ENCODE results near the gene ANKMY1.

Gene ANKMY1

GRCh38 chr2:240520974-240521350 is 36.8 kb downstream of the ANKMY1 start:
- no peak for DNase-seq (ENCODE audit: low spot score)

DNA sequence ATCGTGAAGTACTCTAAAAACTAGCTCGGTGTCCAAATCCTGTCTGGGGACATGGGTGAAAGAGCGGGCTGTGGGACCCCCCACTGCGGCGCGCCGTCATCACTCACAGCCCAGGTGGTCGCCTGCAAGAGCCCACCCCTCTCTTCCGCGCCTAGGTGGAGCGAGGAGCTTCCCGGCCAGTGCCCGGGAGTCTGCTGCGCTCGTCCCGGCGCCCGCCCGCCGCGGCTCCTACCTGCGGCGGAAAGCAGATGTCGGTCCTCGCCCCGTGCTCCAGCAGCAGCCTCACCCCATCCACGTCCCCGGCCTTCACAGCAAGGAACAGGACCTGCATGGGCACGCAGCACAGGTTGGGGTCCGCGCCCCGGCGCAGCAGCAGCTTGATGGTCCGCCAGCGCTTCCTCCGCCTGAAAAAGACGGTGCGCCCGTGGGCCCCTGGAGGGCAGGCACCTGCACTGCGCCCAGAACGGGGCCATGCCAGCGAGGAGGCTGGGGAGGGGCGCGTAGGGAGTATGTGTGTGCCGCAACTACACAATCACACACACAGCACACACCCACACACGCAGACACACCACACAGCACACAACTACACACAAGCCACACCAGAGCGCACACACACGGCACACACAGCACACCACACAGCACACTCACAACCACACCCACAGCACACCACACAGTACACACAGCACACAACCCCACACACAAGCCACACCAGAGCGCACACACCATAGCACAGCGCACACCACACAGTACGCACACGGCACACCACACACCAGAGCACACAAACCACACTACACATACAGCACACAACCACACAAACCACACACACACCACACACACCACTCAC is 37.4 kb downstream of the ANKMY1 start:
- no peak for DNase-seq (ENCODE audit: low spot score)

GRCh38 chr2:240519396-240520129 is 38.2 kb downstream of the ANKMY1 start:
- no peak for DNase-seq (ENCODE audit: low spot score)

GRCh38 chr2:240518981-240519380 is 38.8 kb downstream of the ANKMY1 start:
- DNase-seq (ENCODE audit: low spot score): no peak

- DNase-seq (ENCODE audit: low spot score): no peak
These were observed 40.4 kb downstream of the ANKMY1 start for GRCh38 chr2:240517342-240517741.

GRCh38 chr2:240514631-240515030 is 43.2 kb downstream of the ANKMY1 start:
- no peak for DNase-seq (ENCODE audit: low spot score)

- DNase-seq (ENCODE audit: low spot score): peak; percentile 84
These were observed 44.1 kb downstream of the ANKMY1 start for GRCh38 chr2:240513549-240514287.

- no peak for DNase-seq (ENCODE audit: low spot score)
These were observed 44.9 kb downstream of the ANKMY1 start for GRCh38 chr2:240512666-240513535.

- DNase-seq (ENCODE audit: low spot score): no peak
These were observed 45.7 kb downstream of the ANKMY1 start for GRCh38 chr2:240512109-240512485.

DNA sequence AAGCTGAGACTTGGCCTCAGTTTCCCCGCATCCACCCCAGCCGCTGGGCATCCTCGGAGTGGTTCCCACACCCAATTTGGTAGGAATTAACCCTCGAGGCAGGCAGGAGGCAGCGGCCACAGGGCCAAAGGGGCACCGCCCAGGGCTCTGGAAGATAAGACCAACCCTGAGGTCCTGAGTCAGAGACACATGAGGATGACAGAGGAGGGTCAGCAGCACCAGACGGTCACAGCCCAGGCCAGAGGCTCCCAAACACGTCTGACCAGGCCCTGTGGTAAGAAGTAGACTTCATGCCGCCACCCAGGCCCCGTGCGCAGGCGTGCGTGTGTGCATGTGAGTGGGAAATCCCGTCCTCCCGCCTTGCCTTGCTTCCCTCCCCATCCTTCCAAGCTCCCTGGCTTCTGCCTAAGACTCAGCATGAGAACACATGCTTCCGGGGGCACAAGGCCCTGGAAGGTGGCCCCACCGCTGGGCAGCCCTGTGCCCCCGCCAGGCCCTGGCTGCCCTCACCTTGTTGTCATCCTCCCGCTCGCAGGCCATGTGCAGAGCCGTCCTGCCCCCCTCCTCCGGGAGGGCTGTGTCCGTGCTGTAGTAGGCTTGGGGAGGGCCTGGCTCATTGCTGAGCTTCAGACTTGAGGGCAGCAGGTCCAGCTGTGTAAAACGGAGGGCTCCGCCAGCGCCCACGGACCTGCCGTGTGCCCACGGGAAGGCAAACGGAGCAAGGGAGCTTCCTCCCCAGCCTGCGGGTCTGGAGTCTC is 46.3 kb downstream of the ANKMY1 start:
- no peak for DNase-seq (ENCODE audit: low spot score)

DNA sequence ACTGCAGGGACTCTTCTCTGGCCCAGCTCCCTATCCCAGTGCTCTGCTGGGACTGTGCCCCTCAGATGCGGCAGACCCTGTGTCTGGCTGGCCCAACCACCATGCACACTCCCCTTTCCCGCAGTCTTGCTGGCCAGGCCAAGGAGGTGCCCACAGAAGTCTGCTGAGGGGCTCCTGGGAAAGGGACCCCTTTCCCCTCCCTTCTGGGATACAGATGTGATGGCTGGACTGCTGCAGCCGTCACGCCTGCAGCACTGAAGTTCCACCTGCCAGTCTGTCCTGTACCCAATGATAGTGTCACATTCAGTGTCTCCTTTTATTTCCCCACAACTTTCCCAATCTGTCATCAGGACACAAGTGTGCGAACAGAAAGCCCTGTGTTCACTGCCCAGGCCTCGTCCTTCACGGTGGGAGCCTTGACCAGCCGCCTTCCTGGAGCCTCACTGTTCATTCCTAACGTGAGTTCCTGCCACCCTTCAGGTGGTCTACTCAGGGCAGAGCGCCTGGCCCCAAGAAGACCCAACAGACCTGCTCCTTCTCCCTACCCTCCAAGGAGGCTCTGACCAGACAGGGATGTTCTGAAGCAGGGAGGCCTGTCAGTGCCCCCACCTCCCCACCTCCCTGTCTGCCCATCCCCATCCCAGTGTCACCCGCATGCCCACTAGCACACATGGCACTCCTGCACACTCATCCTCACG is 47.1 kb downstream of the ANKMY1 start:
- no peak for DNase-seq (ENCODE audit: low spot score)

DNA sequence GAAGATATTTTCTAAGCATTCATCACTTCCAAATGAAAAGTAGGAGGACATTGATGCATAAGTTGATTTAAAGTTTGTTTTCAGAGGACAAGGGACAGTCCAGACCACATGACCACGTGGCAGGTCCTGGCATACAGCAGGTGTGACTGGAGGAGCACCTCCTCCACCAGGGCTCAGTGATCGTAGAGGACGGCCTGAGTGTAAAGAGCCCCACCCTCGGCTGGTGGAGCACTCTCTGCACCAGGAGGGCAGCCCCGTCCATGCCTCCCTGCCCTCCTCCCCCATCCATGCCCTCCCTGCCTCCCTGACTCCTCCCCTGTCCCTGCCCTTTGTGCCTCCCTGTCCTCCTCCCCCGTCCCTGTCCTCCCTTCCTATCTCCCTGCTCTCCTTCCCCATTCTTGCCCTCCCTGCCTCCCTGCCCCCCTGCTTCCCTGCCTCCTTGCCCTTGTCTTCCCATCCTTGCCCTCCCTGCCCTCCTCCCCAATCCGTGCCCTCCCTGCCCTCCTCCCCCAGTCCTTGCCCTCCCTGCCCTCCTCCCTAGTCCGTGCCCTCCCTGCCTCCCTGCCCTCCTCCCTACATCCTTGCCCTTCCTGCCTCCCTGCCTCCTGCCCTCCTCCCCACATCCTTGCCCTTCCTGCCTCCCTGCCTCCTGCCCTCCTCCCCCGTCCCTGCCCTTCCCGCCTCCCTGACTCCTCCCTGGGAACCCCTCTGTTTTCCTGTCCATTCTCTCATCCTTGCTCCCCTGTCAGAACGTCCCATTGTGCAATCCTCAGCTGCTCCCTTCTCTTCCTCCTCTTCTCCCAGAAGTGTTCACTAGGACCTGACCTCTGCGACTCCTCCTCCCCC is 47.9 kb downstream of the ANKMY1 start:
- no peak for DNase-seq (ENCODE audit: low spot score)

- no peak for DNase-seq (ENCODE audit: low spot score)
These were observed 48.8 kb downstream of the ANKMY1 start for GRCh38 chr2:240508832-240509545.

DNA sequence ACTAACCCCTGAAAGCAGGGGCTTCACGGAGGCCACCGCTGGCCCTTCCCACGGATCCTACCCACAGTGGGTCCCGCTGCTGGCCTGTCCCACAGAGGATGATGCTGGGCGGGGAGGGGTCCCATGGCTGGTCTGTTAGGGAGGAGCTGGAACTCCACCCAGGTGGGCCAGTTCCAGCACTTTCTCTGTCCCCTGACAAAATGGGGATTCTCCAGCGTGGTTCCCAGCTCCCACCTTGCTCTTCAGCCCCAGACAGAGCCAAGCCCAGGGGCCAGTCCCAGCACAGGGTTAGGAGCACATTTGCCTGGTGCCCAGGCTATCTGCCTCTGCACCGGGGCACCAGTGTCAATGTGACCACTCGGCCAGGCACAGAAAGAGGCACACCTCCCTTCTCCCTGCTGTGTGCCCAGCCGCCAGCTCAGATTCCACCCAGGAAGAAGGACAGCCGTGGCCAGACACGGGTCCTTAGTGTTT is 50.0 kb downstream of the ANKMY1 start:
- DNase-seq (ENCODE audit: low spot score): no peak

GRCh38 chr2:240507060-240507777 is 50.6 kb downstream of the ANKMY1 start:
- no peak for DNase-seq (ENCODE audit: low spot score)

DNA sequence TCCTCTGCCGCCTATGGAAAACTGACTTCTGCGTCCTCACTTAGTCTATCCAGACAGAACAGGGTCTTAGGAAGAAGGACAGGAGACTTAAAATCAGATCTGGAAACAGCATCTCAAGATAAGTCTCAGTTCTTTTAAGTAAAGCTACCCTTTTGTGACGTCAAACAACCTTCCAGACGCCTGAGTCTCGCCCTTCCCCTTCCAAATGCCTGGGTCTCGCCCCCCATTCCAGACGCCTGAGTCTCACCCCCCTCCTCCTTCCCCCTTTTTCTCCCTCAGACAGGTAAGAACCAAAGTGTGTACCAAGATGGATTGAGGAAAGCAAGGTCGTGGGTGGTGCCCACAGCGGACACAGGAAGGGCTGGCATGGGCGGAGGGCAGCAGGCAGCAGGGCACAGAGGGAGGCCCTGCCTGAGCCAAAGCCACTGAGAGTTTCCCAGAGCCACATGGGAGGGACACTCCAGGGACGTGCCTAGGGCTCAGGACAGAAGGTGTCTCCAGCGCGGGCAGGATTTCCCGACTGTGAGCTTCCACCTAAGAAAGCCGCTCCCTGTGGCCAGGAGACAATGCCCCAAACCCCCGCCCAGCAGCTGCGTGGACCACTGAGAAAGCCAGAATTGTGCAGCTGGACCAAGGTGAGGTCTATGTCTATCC is 51.3 kb downstream of the ANKMY1 start:
- no peak for DNase-seq (ENCODE audit: low spot score)

DNA sequence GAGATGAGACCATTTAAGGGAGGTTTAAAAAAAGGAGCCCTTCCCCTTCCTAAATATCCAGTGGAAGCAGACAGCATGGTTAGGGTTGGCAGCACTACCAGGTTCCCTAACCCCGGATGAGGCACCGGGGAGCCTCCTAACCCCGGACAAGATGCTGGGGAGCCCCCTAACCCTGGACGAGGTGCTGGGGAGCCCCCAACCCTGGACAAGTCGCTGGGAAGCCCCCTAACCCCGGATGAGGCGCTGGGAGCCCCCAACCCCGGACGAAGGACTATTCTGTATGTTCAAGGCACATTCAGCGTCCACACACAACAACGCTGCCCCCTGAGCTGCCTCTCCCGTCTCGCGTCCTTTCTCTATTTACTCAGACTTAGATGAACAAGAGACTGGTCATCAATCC is 51.9 kb downstream of the ANKMY1 start:
- no peak for DNase-seq (ENCODE audit: low spot score)

Measured in hematopoietic multipotent progenitor cell treated with erythropoietin and hydrocortisone succinate and interleukin-3 and kit ligand, for 15 days (in vitro differentiated cells).